Peyer's patch (tissue), 4 donors: ENCODE data around the gene FURIN.

Source experiments
- CTCF ChIP-seq, 6 experiments: fragments of 450-650 bp in 4 of 6; fragments of 200-600 bp in 2 of 6; sonication (generic) in 1 of 6; IDR thresholded peaks; one replicate each; pipeline ENCODE4 v1.5.1; 2017 to 2019; ENCODE audit warnings: antibody characterized with exemption in 6 of 6, mild to moderate bottlenecking in 3 of 6, moderate library complexity in 1 of 6
- POLR2A ChIP-seq, 2 donors: fragments of 450-650 bp; IDR thresholded peaks; one replicate each; pipeline ENCODE4 v1.5.1; 2017; ENCODE audit warnings: antibody characterized with exemption in 2 of 2, mild to moderate bottlenecking in 2 of 2, moderate library complexity in 2 of 2

DNA sequence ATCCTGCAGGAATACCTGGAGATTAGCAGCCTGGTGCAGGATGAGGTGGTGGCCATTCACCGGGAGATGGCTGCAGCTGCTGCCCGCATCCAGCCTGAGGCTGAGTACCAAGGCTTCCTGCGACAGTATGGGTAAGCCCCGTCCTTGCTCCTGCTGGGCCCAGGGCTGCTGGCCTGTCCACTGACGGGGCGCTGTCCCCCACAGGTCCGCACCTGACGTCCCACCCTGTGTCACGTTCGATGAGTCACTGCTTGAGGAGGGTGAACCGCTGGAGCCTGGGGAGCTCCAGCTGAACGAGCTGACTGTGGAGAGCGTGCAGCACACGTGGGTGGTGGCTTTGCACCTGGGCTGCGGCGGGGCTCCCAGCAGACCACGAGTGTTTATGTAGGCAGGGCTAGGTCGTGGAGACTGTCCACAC, 20.9 kb downstream of the FURIN start:
- TF ChIP-seq CTCF (IDR thresholded peaks at IDR 0.05) (no peak), POLR2A (IDR thresholded peaks at IDR 0.05) (no peak)
